Right forelimb (tissue), 1 donor: Measurements from ENCODE around the gene BYSL.

Source experiments
- DNase-seq: peaks from one replicate; pipeline ENCODE4 v3.0.0-alpha.2; 2018

BYSL gene

GRCh38 chr6:41920921-41921711 lies at the start of gene BYSL, which contains the start of gene MED20:
Gene BYSL, plus strand, starts transcription at chr6:41921499. Its CDS starts 64 bp downstream, at chr6:41921563.
Gene MED20, minus strand, starts transcription at chr6:41921139. Its CDS starts 121 bp downstream, at chr6:41921018.
- peak; percentile 98 for DNase-seq

GRCh38 chr6:41871691-41872090 lies 49.6 kb upstream of the BYSL start:
- DNase-seq, result no peak

- no peak for DNase-seq
Measured at GRCh38 chr6:41872147-41872546, 49.2 kb upstream of the BYSL start.

- DNase-seq, result no peak
Measured at GRCh38 chr6:41874741-41875140, 46.6 kb upstream of the BYSL start.

GRCh38 chr6:41877051-41877680 lies 44.1 kb upstream of the BYSL start:
- DNase-seq, result no peak

GRCh38 chr6:41878246-41878645 lies 43.1 kb upstream of the BYSL start:
- no peak for DNase-seq

GRCh38 chr6:41878961-41879405 lies 42.3 kb upstream of the BYSL start:
- no peak for DNase-seq

GRCh38 chr6:41881506-41881905 lies 39.8 kb upstream of the BYSL start:
- DNase-seq, result no peak

- DNase-seq, result no peak
Measured at GRCh38 chr6:41884957-41885356, 36.3 kb upstream of the BYSL start.

- no peak for DNase-seq
Measured at GRCh38 chr6:41885930-41886329, 35.4 kb upstream of the BYSL start.

- DNase-seq, result no peak
Measured at GRCh38 chr6:41887331-41887751, 34.0 kb upstream of the BYSL start.

GRCh38 chr6:41892921-41893564 lies 28.3 kb upstream of the BYSL start:
- DNase-seq, result no peak

- no peak for DNase-seq
Measured at GRCh38 chr6:41894366-41895299, 26.7 kb upstream of the BYSL start.

GRCh38 chr6:41895300-41896233 lies 25.7 kb upstream of the BYSL start, which contains the start of gene USP49:
Gene USP49, minus strand, starts transcription at chr6:41895375. Its CDS starts 88,392 bp downstream, at chr6:41806983.
- DNase-seq, result peak; percentile 95

GRCh38 chr6:41896281-41896680 lies 25.0 kb upstream of the BYSL start:
- DNase-seq, result no peak

- no peak for DNase-seq
Measured at GRCh38 chr6:41900861-41901260, 20.4 kb upstream of the BYSL start.

- DNase-seq, result no peak
Measured at GRCh38 chr6:41901882-41902519, 19.3 kb upstream of the BYSL start.

GRCh38 chr6:41909727-41910126 lies 11.6 kb upstream of the BYSL start:
- DNase-seq, result no peak

GRCh38 chr6:41914343-41914742 lies 7.0 kb upstream of the BYSL start:
- no peak for DNase-seq

- no peak for DNase-seq
Measured at GRCh38 chr6:41914869-41915530, 6.3 kb upstream of the BYSL start.
